Right cardiac atrium (tissue), 5 donors: Measurements from ENCODE around the gene PCDHB4. TPM values are rescaled to one million over a fixed set of nuclear protein-coding genes. Genes with fewer than 3 reads are reported as not detected.
"Not testable (repeated sequence)": the region's sequence is repeated elsewhere in the genome, so short reads cannot be mapped to it uniquely, and the experiment has no call there.

Experiments
- ATAC-seq, 2 donors: fragments of 200-7000 bp; cut with Tn5 transposase; one replicate each; pipeline versions ENCODE4 v1.8.0 to v1.9.1; 2020; ENCODE audit warnings: moderate library complexity in 2 of 2, mild to moderate bottlenecking in 1 of 2
- DNase-seq, 3 donors: peaks; one replicate each; pipeline ENCODE4 v3.0.0-alpha.2; 2020
- H3K27ac ChIP-seq: one replicate; pipeline ENCODE4 v1.5.1; 2013; ENCODE audit warnings: mild to moderate bottlenecking, low read length, control low read depth, moderate library complexity
- H3K27me3 ChIP-seq: one replicate; pipeline ENCODE4 v1.6.1; 2013; ENCODE audit not compliant: control insufficient read depth, insufficient read depth
- H3K4me1 ChIP-seq: one replicate; pipeline ENCODE4 v1.6.1; 2013; ENCODE audit warnings: low read length; ENCODE audit not compliant: control insufficient read depth, insufficient read depth
- H3K4me3 ChIP-seq: one replicate; pipeline ENCODE4 v1.5.1; 2013; ENCODE audit warnings: low read length, control low read depth
- H3K9me3 ChIP-seq: one replicate; pipeline ENCODE4 v1.6.1; 2013; ENCODE audit warnings: low read length; ENCODE audit not compliant: control insufficient read depth
- WGBS: extraction: QIAGEN DNeasy Blood & Tissue Kit; methylation state at CpG from one replicate; pipeline ENCODE4 v1.1.7; 2013; 5-methylcytosine and 5-hydroxymethylcytosine counted together
- intact Hi-C, 4 donors: fragments of 100-400 bp; cut with DNase I; formaldehyde crosslinking; loops; one replicate each; pipeline versions ENCODE4 v1.11.0 to v1.14.0; 2022 to 2023
- polyA plus RNA-seq: library from polyadenylated mRNA; stranded (reverse); fragments of 200-250 nt; gene quantifications from one replicate; pipeline ENCODE4 v1.2.3, GENCODE V29; 2013
- total RNA-seq, 4 donors: library from RNA; stranded (reverse); fragmentation: NEBNext Ultra II Directional; extraction: Animal tissue kit (Norgen Biotek cat#: 25700); gene quantifications; one replicate each; pipeline ENCODE4 v1.2.1, GENCODE V29; 2021
- donor health status: healthy with polysubstance abuse.
- donor health status: DM: no; HTN: yes; CAD: no.
- donor health status: DM: no; HTN: no; CAD: no.
- donor health status: DM: no; HTN: yes; CAD: no; lungs with severe emphysema.
- donor health status: DM: yes; HTN: yes; CAD: no.

The PCDHB4 gene
- total and polyA plus RNA-seq, 5 donors, result 1.3 to 3.6 (median 2.8) TPM

DNA sequence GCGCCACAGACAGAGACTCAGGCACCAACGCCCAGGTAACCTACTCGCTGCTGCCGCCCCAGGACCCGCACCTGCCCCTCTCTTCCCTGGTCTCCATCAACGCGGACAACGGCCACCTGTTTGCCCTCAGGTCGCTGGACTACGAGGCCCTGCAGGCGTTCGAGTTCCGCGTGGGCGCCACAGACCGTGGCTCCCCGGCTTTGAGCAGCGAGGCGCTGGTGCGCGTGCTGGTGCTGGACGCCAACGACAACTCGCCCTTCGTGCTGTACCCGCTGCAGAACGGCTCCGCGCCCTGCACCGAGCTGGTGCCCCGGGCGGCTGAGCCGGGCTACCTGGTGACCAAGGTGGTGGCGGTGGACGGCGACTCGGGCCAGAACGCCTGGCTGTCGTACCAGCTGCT, 19.5 kb upstream of the PCDHB4 start:
- intact Hi-C loops, H3K27me3 ChIP-seq: not testable (repeated sequence)
- WGBS, result 38% methylated on average over 39 of the region's 39 CpGs

DNA sequence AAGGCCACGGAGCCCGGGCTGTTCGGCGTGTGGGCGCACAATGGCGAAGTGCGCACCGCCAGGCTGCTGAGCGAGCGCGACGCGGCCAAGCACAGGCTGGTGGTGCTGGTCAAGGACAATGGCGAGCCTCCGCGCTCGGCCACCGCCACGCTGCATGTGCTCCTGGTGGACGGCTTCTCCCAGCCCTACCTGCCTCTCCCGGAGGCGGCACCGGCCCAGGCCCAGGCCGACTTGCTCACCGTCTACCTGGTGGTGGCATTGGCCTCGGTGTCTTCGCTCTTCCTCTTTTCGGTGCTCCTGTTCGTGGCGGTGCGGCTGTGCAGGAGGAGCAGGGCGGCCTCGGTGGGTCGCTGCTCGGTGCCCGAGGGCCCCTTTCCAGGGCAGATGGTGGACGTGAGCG, 19.1 kb upstream of the PCDHB4 start:
- H3K4me3 ChIP-seq, ATAC-seq, H3K27me3 ChIP-seq, H3K4me1 ChIP-seq, H3K9me3 ChIP-seq, intact Hi-C loops, H3K27ac ChIP-seq: not testable (repeated sequence)
- WGBS, result 34% methylated on average over 31 of the region's 38 CpGs
- DNase-seq, result peak in 1 of 3 donors; percentile 31

More for the DNA sequence above, 19.5 kb upstream of the PCDHB4 start:
- not testable (repeated sequence) for H3K4me3 ChIP-seq, H3K4me1 ChIP-seq, ATAC-seq, H3K9me3 ChIP-seq, H3K27ac ChIP-seq
- DNase-seq, result peak in 1 of 3 donors; percentile 24

DNA sequence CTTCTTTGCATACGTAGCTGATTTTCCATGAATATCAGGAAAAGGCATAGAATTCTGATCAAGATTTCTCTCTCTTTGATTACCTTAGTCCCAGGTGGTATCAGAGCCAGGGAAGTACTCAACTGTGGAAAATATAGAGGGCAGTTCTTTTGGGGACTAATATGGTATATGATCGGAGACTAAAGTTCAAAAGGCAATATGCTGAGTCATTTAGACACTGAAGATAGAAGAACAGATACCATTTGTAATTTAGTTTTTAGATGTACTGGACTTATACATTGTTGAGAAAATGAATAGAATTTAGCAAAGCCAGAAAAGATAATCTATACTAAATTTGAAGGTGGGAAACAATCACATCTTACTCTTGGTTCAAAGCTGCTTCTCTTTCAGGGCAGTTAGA, 16.3 kb upstream of the PCDHB4 start:
- no peaks in the 10 kb centered on the region for H3K4me1 ChIP-seq
- H3K9me3 ChIP-seq, result peaks cover 2% of the 10 kb centered on the region
- H3K27ac ChIP-seq, result no peak overlapping the region
- intact Hi-C loops, result no loop called here
- DNase-seq (no peak), ATAC-seq (no peak)
- WGBS, result 73% methylated on average over 2 of the region's 2 CpGs
- no peak overlapping the region for H3K4me3 ChIP-seq
- no peaks in the 10 kb centered on the region for H3K27me3 ChIP-seq

DNA sequence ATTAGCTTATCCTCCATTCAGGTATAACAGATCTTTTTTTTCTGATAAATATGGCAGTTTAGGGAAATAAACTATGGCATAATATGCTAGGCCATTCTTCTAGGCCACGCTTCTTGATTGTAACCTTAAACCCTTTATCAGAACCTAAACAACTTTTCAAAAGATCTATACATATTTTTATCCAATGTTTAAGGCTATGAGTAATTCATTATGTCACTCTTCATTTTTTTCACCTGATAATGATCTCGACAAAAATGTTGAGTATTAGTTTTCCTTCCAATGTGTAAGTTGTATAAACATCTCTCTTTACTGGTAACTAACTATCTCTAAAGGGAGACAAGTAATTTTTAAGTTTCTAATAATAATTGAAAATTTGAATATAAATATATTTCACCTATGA, 2.4 kb upstream of the PCDHB4 start:
- 38% methylated on average over 2 of the region's 2 CpGs for WGBS
- H3K27ac ChIP-seq, result no peak overlapping the region
- no peaks in the 10 kb centered on the region for H3K4me1 ChIP-seq
- ATAC-seq (no peak), DNase-seq (no peak)
- H3K27me3 ChIP-seq, result no peaks in the 10 kb centered on the region
- intact Hi-C loops, result no loop called here
- H3K4me3 ChIP-seq, result no peak overlapping the region
- peaks cover 1% of the 10 kb centered on the region for H3K9me3 ChIP-seq

DNA sequence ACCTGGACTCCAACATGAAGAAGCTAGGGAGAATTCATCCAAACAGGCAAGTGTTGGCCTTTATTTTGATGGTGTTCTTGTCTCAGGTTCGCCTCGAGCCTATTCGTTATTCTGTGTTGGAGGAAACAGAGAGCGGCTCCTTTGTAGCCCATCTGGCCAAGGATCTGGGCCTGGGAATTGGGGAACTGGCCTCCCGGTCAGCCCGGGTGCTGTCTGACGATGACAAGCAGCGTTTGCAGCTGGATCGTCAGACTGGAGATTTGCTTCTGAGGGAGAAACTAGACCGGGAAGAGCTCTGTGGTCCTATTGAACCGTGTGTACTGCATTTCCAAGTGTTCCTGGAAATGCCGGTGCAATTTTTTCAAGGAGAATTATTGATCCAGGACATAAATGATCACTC, 367 bp downstream of the PCDHB4 start:
- H3K4me3 ChIP-seq, result peak overlapping the region; percentile 56
- H3K4me1 ChIP-seq, result no peaks in the 10 kb centered on the region
- intact Hi-C loops, result no loop called here
- ATAC-seq, result no peak
- H3K9me3 ChIP-seq, result peaks cover 1% of the 10 kb centered on the region
- no peak overlapping the region for H3K27ac ChIP-seq
- WGBS, result 33% methylated on average over 12 of the region's 12 CpGs
- no peak for DNase-seq
- no peaks in the 10 kb centered on the region for H3K27me3 ChIP-seq

DNA sequence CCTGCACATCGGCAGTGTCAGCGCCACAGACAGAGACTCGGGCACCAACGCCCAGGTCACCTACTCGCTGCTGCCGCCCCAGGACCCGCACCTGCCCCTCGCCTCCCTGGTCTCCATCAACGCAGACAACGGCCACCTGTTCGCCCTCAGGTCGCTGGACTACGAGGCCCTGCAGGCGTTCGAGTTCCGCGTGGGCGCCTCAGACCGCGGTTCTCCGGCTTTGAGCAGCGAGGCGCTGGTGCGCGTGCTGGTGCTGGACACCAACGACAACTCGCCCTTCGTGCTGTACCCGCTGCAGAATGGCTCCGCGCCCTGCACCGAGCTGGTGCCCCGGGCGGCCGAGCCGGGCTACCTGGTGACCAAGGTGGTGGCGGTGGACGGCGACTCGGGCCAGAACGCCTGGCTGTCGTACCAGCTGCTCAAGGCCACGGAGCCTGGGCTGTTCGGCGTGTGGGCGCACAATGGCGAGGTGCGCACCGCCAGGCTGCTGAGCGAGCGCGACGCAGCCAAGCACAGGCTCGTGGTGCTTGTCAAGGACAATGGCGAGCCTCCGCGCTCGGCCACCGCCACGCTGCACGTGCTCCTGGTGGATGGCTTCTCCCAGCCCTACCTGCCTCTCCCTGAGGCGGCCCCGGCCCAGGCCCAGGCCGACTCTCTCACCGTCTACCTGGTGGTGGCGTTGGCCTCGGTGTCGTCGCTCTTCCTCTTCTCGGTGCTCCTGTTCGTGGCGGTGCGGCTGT, 1.9 kb downstream of the PCDHB4 start:
- H3K9me3 ChIP-seq, H3K4me1 ChIP-seq, H3K27me3 ChIP-seq, ATAC-seq, DNase-seq, H3K4me3 ChIP-seq, intact Hi-C loops, H3K27ac ChIP-seq: not testable (repeated sequence)
- WGBS, result 30% methylated on average over 58 of the region's 73 CpGs

DNA sequence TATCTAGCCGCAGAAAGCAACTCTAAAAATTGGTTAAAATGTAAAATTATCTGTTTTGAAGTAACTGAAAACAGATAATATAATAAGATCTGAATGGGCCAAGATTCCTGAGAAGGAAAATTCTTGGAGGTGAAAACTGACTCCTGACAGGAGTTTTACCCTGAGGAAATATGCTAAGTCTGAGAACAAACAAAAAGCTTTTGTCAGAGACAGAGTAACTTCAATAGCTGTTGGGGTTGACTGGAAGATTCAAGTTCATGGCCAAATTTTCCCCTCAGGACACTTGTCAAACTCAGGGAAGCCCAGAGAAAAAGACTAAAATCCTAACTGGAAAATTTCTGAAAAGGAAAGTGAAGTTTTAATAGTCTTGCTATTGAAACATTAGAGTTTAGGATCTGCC, 5.7 kb downstream of the PCDHB4 start:
- Histone ChIP-seq H3K9me3 (no peaks in the 10 kb centered on the region), H3K27ac (no peak overlapping the region), H3K27me3 (no peaks in the 10 kb centered on the region), H3K4me3 (no peak overlapping the region), H3K4me1 (no peaks in the 10 kb centered on the region)
- intact Hi-C loops, result no loop called here
- DNase-seq (no peak), ATAC-seq (no peak)
- 84% methylated on average over 1 of the region's 1 CpG for WGBS

DNA sequence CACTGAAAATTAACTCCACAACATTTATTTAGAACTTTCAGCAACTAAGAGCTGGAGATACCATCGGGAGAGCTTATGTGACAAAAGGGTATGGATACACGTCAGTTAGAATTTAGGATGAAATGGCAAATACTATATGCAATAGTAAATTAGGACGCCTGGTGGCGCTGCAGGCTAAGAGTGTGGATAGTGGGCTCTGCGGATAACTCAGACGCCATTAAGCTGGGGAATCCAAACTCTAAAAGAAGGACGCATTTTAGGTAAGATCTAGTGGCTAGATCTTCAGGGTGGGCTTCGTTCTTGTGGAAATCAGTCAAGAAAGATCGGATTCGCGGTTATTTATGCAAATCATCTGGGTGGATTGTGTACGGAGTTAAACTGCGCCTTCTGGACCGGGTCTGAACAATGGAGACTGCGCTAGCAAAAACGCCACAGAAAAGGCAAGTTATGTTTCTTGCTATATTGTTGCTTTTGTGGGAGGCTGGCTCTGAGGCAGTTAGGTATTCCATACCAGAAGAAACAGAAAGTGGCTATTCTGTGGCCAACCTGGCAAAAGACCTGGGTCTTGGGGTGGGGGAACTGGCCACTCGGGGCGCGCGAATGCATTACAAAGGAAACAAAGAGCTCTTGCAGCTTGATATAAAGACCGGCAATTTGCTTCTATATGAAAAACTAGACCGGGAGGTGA, 13.6 kb downstream of the PCDHB4 start, which contains the start of gene PCDHB5:
Gene PCDHB5 (plus strand): TSS at position 177 of the 688 bp plus-strand sequence. CDS start 229 bp downstream, at position 406.
- no peaks in the 10 kb centered on the region for H3K27me3 ChIP-seq
- WGBS, result 15% methylated on average over 22 of the region's 22 CpGs
- H3K4me1 ChIP-seq, result no peaks in the 10 kb centered on the region
- peaks cover 3% of the 10 kb centered on the region for H3K9me3 ChIP-seq
- ATAC-seq (peak in 1 of 2 donors; percentile 21), DNase-seq (no peak)
- peak within 1 kb of the TSS; percentile 64 for H3K4me3 ChIP-seq
- intact Hi-C loops, result no loop called here
- H3K27ac ChIP-seq, result no peak within 1 kb of the TSS

DNA sequence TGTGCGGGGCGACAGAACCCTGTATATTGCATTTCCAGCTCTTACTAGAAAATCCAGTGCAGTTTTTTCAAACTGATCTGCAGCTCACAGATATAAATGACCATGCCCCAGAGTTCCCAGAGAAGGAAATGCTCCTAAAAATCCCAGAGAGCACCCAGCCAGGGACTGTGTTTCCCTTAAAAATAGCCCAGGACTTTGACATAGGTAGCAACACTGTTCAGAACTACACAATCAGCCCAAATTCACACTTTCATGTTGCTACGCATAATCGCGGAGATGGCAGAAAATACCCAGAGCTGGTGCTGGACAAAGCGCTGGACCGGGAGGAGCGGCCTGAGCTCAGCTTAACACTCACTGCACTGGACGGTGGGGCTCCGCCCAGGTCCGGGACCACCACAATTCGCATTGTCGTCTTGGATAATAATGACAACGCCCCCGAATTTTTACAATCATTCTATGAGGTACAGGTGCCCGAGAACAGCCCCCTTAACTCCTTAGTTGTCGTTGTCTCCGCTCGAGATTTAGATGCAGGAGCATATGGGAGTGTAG, 14.2 kb downstream of the PCDHB4 start:
- Histone ChIP-seq H3K4me1 (no peaks in the 10 kb centered on the region), H3K27ac (no peak overlapping the region), H3K9me3 (peaks cover 3% of the 10 kb centered on the region), H3K4me3 (peak overlapping the region; percentile 64), H3K27me3 (no peaks in the 10 kb centered on the region)
- ATAC-seq (no peak), DNase-seq (no peak)
- intact Hi-C loops, result no loop called here
- 39% methylated on average over 19 of the region's 19 CpGs for WGBS

DNA sequence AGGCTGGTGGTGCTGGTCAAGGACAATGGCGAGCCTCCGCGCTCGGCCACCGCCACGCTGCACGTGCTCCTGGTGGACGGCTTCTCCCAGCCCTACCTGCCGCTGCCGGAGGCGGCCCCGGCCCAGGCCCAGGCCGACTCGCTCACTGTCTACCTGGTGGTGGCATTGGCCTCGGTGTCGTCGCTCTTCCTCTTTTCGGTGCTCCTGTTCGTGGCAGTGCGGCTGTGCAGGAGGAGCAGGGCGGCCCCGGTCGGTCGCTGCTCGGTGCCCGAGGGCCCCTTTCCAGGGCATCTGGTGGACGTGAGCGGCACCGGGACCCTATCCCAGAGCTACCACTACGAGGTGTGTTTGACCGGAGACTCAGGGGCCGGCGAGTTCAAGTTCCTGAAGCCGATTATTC, 15.7 kb downstream of the PCDHB4 start:
- H3K9me3 ChIP-seq, result not testable (repeated sequence)

DNA sequence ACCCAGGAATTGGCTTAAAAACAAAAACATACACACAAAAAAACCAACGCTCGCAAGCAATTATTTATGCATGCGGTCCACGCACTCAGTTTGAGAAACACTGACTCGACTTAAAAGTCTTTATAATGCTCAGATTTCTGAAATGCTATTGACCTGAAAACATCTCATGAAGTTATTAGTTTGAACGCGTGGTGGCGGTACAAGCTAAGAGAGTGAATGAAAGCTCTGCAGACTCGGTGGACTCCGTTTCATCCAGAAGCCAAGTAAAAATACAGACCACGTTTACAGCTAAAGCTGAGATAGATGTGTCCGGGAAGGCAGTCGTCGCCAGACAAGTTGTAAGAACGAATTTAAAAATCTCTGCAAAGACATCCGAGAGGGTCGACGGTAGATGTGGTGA, 28.2 kb downstream of the PCDHB4 start, which contains the start of gene PCDHB6:
Gene PCDHB6 (plus strand): TSS at position 246 of the 400 bp plus-strand sequence. CDS start 201 bp downstream, outside the sequence.
- WGBS, result 13% methylated on average over 18 of the region's 18 CpGs
- DNase-seq (no peak), ATAC-seq (no peak)
- Histone ChIP-seq H3K27me3 (no peaks in the 10 kb centered on the region), H3K9me3 (peaks cover 2% of the 10 kb centered on the region), H3K4me3 (no peak within 1 kb of the TSS), H3K4me1 (no peaks in the 10 kb centered on the region), H3K27ac (no peak within 1 kb of the TSS)
- intact Hi-C loops, result no loop called here

More for the DNA sequence above, 15.7 kb downstream of the PCDHB4 start:
- DNase-seq, H3K27ac ChIP-seq, H3K4me3 ChIP-seq, H3K4me1 ChIP-seq, H3K27me3 ChIP-seq, ATAC-seq, intact Hi-C loops: not testable (repeated sequence)
- 44% methylated on average over 34 of the region's 34 CpGs for WGBS
